MM.1S (cell line): Measurements from ENCODE around the gene GALNS.

Experiments
- CTCF ChIP-seq: fragments of 300-600 bp; sonication (generic); IDR thresholded peaks from 2 replicates; pipeline ENCODE4 v1.5.1; 2016; ENCODE audit warnings: antibody characterized with exemption, low read length, mixed read lengths
- EZH2 ChIP-seq: fragments of 300-600 bp; sonication (generic); optimal IDR thresholded peaks from 2 replicates; pipeline ENCODE3; 2017; ENCODE audit warnings: low read depth, mild to moderate bottlenecking, antibody characterized with exemption, low read length, mixed read lengths

- TF ChIP-seq CTCF, result no peak
- no peak for TF ChIP-seq EZH2
Observed at GRCh38 chr16:88881675-88882357, 25.1 kb upstream of the GALNS start.
